H9 (cell line): ENCODE data around the gene HMCN1. TPM values are rescaled to one million over a fixed set of nuclear protein-coding genes. Genes with fewer than 3 reads are reported as not detected.

Experiments
- DNase-seq: peaks from one replicate; pipeline ENCODE4 v3.0.0-alpha.2; 2017
- H2AFZ ChIP-seq: one replicate; pipeline ENCODE4 v1.6.1; 2013; ENCODE audit warnings: mild to moderate bottlenecking, low read length, control low read depth, moderate library complexity
- H2AK5ac ChIP-seq: 2 replicates; pipeline ENCODE4 v1.6.1; 2013; ENCODE audit warnings: low read length, control low read depth, mixed read lengths; ENCODE audit not compliant: insufficient read length
- H2BK120ac ChIP-seq: one replicate; pipeline ENCODE4 v1.6.1; 2013; ENCODE audit warnings: low read depth, mild to moderate bottlenecking, low read length, control low read depth, inconsistent platforms; ENCODE audit not compliant: poor library complexity, severe bottlenecking
- H2BK12ac ChIP-seq: 2 replicates; pipeline ENCODE4 v1.6.1; 2013; ENCODE audit warnings: low read length, control low read depth, mixed read lengths, low read depth; ENCODE audit not compliant: insufficient read length
- H2BK15ac ChIP-seq: 2 replicates; pipeline ENCODE4 v1.6.1; 2013; ENCODE audit warnings: low read depth, low read length, control low read depth
- H2BK20ac ChIP-seq: one replicate; pipeline ENCODE4 v1.6.1; 2013; ENCODE audit warnings: low read depth, mild to moderate bottlenecking, low read length, control low read depth, inconsistent platforms; ENCODE audit not compliant: poor library complexity, severe bottlenecking
- H2BK5ac ChIP-seq: 2 replicates; pipeline ENCODE4 v1.6.1; 2013; ENCODE audit warnings: low read length, control low read depth, mixed read lengths; ENCODE audit not compliant: insufficient read length
- H3K14ac ChIP-seq: 2 replicates; pipeline ENCODE4 v1.6.1; 2013; ENCODE audit warnings: low read length, control low read depth; ENCODE audit not compliant: insufficient read depth
- H3K18ac ChIP-seq: 2 replicates; pipeline ENCODE4 v1.6.1; 2013; ENCODE audit warnings: low read depth, mild to moderate bottlenecking, mixed read lengths, low read length, control low read depth; ENCODE audit not compliant: insufficient read length
- H3K23ac ChIP-seq: 2 replicates; pipeline ENCODE4 v1.6.1; 2013; ENCODE audit warnings: low read length, control low read depth, mixed read lengths, low read depth; ENCODE audit not compliant: insufficient read length
- H3K23me2 ChIP-seq: 2 replicates; pipeline ENCODE4 v1.6.1; 2013; ENCODE audit warnings: low read depth, mild to moderate bottlenecking, mixed read lengths, low read length, control low read depth; ENCODE audit not compliant: insufficient read length, poor library complexity, severe bottlenecking
- H3K27ac ChIP-seq: 2 replicates; pipeline ENCODE4 v1.5.1; 2013; ENCODE audit warnings: low read length, control low read depth, mixed read lengths, low read depth; ENCODE audit not compliant: insufficient read length
- H3K27me3 ChIP-seq: 2 replicates; pipeline ENCODE4 v1.6.1; 2013; ENCODE audit warnings: low read length, control low read depth, inconsistent platforms; ENCODE audit not compliant: insufficient read depth
- H3K4ac ChIP-seq: 2 replicates; pipeline ENCODE4 v1.6.1; 2013; ENCODE audit warnings: low read depth, mild to moderate bottlenecking, control low read depth, inconsistent platforms, low read length, moderate library complexity
- H3K4me1 ChIP-seq: 2 replicates; pipeline ENCODE4 v1.6.1; 2013; ENCODE audit warnings: low read length, control low read depth, inconsistent platforms; ENCODE audit not compliant: insufficient read depth
- H3K4me2 ChIP-seq: 2 replicates; pipeline ENCODE4 v1.6.1; 2013; ENCODE audit warnings: low read length, control low read depth, mixed read lengths; ENCODE audit not compliant: insufficient read length, insufficient read depth
- H3K56ac ChIP-seq: 2 replicates; pipeline ENCODE4 v1.6.1; 2013; ENCODE audit warnings: low read depth, mild to moderate bottlenecking, mixed read lengths, low read length, control low read depth; ENCODE audit not compliant: insufficient read length
- H3K79me1 ChIP-seq: 2 replicates; pipeline ENCODE4 v1.6.1; 2013; ENCODE audit warnings: low read depth, mild to moderate bottlenecking, moderate library complexity, low read length, control low read depth, inconsistent platforms; ENCODE audit not compliant: insufficient read depth, poor library complexity, severe bottlenecking
- H3K79me2 ChIP-seq: 2 replicates; pipeline ENCODE4 v1.6.1; 2013; ENCODE audit warnings: low read length, control low read depth, inconsistent platforms; ENCODE audit not compliant: insufficient read depth
- H3K9ac ChIP-seq: 2 replicates; pipeline ENCODE4 v1.6.1; 2013; ENCODE audit warnings: low read length, control low read depth, mixed read lengths; ENCODE audit not compliant: insufficient read length; ENCODE audit errors: extremely low read depth
- H3K9me3 ChIP-seq: one replicate; pipeline ENCODE4 v1.6.1; 2013; ENCODE audit warnings: low read depth, low read length, inconsistent platforms; ENCODE audit not compliant: control insufficient read depth
- H3T11ph ChIP-seq: one replicate; pipeline ENCODE4 v1.6.1; 2013; ENCODE audit warnings: mild to moderate bottlenecking, low read length, control low read depth, inconsistent platforms
- H4K20me1 ChIP-seq: one replicate; pipeline ENCODE4 v1.6.1; 2013; ENCODE audit not compliant: control insufficient read depth, insufficient read length, insufficient read depth
- H4K5ac ChIP-seq: 2 replicates; pipeline ENCODE4 v1.6.1; 2013; ENCODE audit warnings: low read depth, mild to moderate bottlenecking, mixed read lengths, low read length, control low read depth; ENCODE audit not compliant: insufficient read length
- H4K8ac ChIP-seq: replicated peaks from 2 replicates; pipeline ENCODE4 v1.6.1; 2013; ENCODE audit warnings: low read length, control low read depth, mixed read lengths, low read depth; ENCODE audit not compliant: insufficient read length
- H4K91ac ChIP-seq: 2 replicates; pipeline ENCODE4 v1.6.1; 2013; ENCODE audit warnings: low read depth, mild to moderate bottlenecking, moderate library complexity, mixed read lengths, low read length, control low read depth; ENCODE audit not compliant: insufficient read length
- H3K27ac Mint-ChIP-seq, 3 experiments: 2 replicates in 2 of 3; 3 replicates in 1 of 3; pipeline ENCODE4 v1.8.0; 2020 to 2021; ENCODE audit warnings: mixed read lengths in 3 of 3, mild to moderate bottlenecking in 1 of 3, moderate library complexity in 1 of 3
- H3K27me3 Mint-ChIP-seq: 2 replicates; pipeline ENCODE4 v1.8.0; 2021; ENCODE audit warnings: low read depth, mild to moderate bottlenecking, moderate library complexity, mixed read lengths
- H3K36me3 Mint-ChIP-seq, 3 experiments: 2 replicates in 2 of 3; 3 replicates in 1 of 3; pipeline ENCODE4 v1.8.0; 2020 to 2021; ENCODE audit warnings: low read depth in 3 of 3, mixed read lengths in 3 of 3; ENCODE audit not compliant: insufficient read depth in 1 of 3
- H3K4me1 Mint-ChIP-seq, 2 experiments: 2 replicates each; pipeline ENCODE4 v1.8.0; 2020; ENCODE audit warnings: mixed read lengths in 2 of 2
- H3K4me3 Mint-ChIP-seq, 2 experiments: 2 replicates in 1 of 2; 3 replicates in 1 of 2; pipeline ENCODE4 v1.8.0; 2020 to 2021; ENCODE audit warnings: mild to moderate bottlenecking in 2 of 2, mixed read lengths in 2 of 2, moderate library complexity in 1 of 2
- H3K9me3 Mint-ChIP-seq, 2 experiments: 2 replicates in 1 of 2; 3 replicates in 1 of 2; pipeline ENCODE4 v1.8.0; 2020; ENCODE audit warnings: mild to moderate bottlenecking in 2 of 2, mixed read lengths in 2 of 2, moderate library complexity in 1 of 2
- WGBS: extraction: QIAGEN DNeasy Blood & Tissue Kit; methylation state at CpG from one replicate; pipeline ENCODE4 v1.1.7; 2013; ENCODE audit warnings: missing lambda C conversion rate, low lambda C conversion rate, mixed read lengths; ENCODE audit not compliant: insufficient read length; ENCODE audit errors: extremely low coverage; 5-methylcytosine and 5-hydroxymethylcytosine counted together
- total RNA-seq: library from RNA; stranded (reverse); gene quantifications from 2 replicates; pipeline ENCODE4 v1.2.1, GENCODE V29; 2021
- TF ChIP-seq, protein P1 (sequence below): fragments of 200-600 bp; sonication (generic); conservative IDR thresholded peaks from 3 replicates; pipeline ENCODE4 v1.8.0; 2021; ENCODE audit warnings: antibody characterized with exemption, mild to moderate bottlenecking

HMCN1 gene
- total RNA-seq, 1 experiment from 2014 or later: 3.3 TPM

DNA sequence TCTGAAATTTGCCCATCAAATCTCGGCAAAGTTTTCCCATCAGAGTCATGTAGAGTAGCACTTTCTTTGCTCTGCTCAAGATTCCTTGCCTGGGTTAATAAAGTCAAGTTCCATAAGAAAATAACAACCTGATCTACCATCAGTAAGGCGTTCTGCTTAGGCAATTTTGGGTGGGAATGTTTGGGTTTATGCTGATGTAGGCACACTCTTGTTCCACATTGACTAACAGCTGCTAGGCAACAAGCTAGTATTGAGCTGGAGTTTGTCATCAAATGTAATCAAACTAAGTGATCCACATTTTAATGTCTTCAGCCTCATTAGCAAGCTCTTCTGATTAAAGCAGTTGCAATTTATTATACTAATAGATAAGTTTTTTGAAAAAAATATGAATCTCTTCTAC, 12.1 kb upstream of the HMCN1 start:
- H3K27me3 Mint-ChIP-seq: no peaks in the 10 kb centered on the region
- WGBS: no CpG with 5 or more reads among the region's 2 CpGs

More for the DNA sequence above, 12.1 kb upstream of the HMCN1 start:
- no peak overlapping the region for H4K8ac ChIP-seq
- TF ChIP-seq, protein P1, sequence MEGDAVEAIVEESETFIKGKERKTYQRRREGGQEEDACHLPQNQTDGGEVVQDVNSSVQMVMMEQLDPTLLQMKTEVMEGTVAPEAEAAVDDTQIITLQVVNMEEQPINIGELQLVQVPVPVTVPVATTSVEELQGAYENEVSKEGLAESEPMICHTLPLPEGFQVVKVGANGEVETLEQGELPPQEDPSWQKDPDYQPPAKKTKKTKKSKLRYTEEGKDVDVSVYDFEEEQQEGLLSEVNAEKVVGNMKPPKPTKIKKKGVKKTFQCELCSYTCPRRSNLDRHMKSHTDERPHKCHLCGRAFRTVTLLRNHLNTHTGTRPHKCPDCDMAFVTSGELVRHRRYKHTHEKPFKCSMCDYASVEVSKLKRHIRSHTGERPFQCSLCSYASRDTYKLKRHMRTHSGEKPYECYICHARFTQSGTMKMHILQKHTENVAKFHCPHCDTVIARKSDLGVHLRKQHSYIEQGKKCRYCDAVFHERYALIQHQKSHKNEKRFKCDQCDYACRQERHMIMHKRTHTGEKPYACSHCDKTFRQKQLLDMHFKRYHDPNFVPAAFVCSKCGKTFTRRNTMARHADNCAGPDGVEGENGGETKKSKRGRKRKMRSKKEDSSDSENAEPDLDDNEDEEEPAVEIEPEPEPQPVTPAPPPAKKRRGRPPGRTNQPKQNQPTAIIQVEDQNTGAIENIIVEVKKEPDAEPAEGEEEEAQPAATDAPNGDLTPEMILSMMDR: no peak
- H3K23me2 ChIP-seq: no peaks in the 10 kb centered on the region
- H3K4me1 Mint-ChIP-seq: no peaks in the 10 kb centered on the region
- no peak overlapping the region for H3K23ac ChIP-seq
- no peaks in the 10 kb centered on the region for H3K9me3 ChIP-seq
- no peak overlapping the region for H3K4ac ChIP-seq
- H3K56ac ChIP-seq: no peak overlapping the region
- no peak overlapping the region for H2BK15ac ChIP-seq
- no peaks in the 10 kb centered on the region for H3K27me3 ChIP-seq
- H2BK120ac ChIP-seq: no peak overlapping the region
- H3T11ph ChIP-seq: no peak overlapping the region
- H3K4me2 ChIP-seq: no peak overlapping the region
- H3K4me3 Mint-ChIP-seq: no peak overlapping the region
- no peaks in the 10 kb centered on the region for H3K9me3 Mint-ChIP-seq
- H4K5ac ChIP-seq: no peak overlapping the region
- DNase-seq: no peak
- no peak overlapping the region for H3K9ac ChIP-seq
- no peaks in the 10 kb centered on the region for H3K79me1 ChIP-seq
- H3K27ac ChIP-seq: no peak overlapping the region
- H3K4me1 ChIP-seq: no peaks in the 10 kb centered on the region
- no peak overlapping the region for H2BK20ac ChIP-seq
- H3K27ac Mint-ChIP-seq: no peak overlapping the region
- no peak overlapping the region for H2AFZ ChIP-seq
- no peak overlapping the region for H3K14ac ChIP-seq
- no peaks in the 10 kb centered on the region for H4K20me1 ChIP-seq
- no peak overlapping the region for H2BK5ac ChIP-seq
- H4K91ac ChIP-seq: no peak overlapping the region
- no peaks in the 10 kb centered on the region for H3K36me3 Mint-ChIP-seq
- H2BK12ac ChIP-seq: no peak overlapping the region
- H2AK5ac ChIP-seq: no peak overlapping the region
- H3K18ac ChIP-seq: no peak overlapping the region
- no peaks in the 10 kb centered on the region for H3K79me2 ChIP-seq
